GM12801 (cell line): ENCODE results near the gene DCTN1.

ENCODE experiments used
- CTCF ChIP-seq: IDR thresholded peaks from one replicate; pipeline ENCODE4 v1.5.1; 2011; ENCODE audit warnings: control low read depth; ENCODE audit not compliant: insufficient read length; ENCODE audit errors: extremely low read depth

Gene DCTN1

GRCh38 chr2:74390606-74391005, 10.5 kb upstream of the DCTN1 start:
- TF ChIP-seq CTCF: no peak

GRCh38 chr2:74387346-74387745, 7.2 kb upstream of the DCTN1 start:
- no peak for TF ChIP-seq CTCF

GRCh38 chr2:74385396-74385795, 5.3 kb upstream of the DCTN1 start:
- no peak for TF ChIP-seq CTCF

GRCh38 chr2:74384051-74384450, 3.9 kb upstream of the DCTN1 start:
- TF ChIP-seq CTCF: no peak

GRCh38 chr2:74383254-74383653, 3.1 kb upstream of the DCTN1 start:
- no peak for TF ChIP-seq CTCF

GRCh38 chr2:74381751-74382150, 1.6 kb upstream of the DCTN1 start:
- TF ChIP-seq CTCF: no peak

- TF ChIP-seq CTCF: no peak
Observed at GRCh38 chr2:74378007-74378406, 2.1 kb downstream of the DCTN1 start.

- TF ChIP-seq CTCF: no peak
Observed at GRCh38 chr2:74375838-74376237, 4.3 kb downstream of the DCTN1 start.
